Measurements from ENCODE around the gene PRKCH.

Gene PRKCH

GRCh38 chr14:61368114-61368710 lies 46.8 kb downstream of the PRKCH start:
- DNase-seq: no peak

DNA sequence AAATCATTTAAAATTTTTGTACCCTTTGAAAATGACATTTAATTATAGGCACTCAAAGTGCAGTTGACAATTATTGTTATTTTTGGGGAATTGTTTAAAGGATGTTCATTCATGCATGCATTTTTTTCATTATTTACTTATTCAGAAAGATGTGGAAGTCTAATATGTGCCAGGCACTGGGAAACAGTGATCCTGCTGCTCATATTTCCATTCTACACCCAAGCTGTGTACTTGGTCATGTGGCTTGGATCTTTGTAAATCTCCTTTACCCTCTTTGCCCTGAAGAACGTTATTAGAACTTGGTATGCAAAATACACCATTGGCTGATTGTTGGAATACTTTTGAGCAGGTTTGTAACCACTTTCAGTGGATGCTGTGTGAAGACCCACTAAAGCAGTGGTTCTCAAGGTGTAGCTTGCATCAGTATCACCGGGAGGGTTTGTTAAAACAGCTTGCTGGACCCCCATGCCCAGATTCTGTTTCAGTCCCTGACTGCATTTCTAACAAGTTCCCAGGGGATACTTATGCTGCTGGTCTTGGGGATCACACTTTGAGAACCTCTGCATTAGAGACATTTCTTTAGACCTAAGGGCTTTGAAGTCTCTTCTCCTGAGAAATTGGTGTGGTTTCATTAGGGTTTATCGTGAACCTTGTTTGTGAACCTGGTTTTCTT lies 47.5 kb downstream of the PRKCH start:
- no peak for DNase-seq

DNA sequence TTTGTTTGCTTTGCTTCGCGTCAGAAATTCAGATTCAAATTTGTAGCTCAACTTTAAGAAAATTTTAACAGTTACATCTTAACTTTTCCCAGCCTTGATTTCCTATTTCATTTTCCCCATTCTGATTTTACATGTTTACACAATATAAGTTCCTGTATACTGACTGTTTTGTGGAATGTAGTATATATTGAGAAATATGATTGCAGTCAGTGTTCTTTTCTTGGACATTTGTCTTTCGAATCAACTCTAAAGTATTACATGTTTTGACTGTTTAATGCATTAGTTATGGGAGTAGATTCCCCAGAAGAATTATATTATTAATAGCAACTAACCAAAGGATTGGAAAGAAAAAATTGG lies 48.1 kb downstream of the PRKCH start:
- DNase-seq: no peak

DNA sequence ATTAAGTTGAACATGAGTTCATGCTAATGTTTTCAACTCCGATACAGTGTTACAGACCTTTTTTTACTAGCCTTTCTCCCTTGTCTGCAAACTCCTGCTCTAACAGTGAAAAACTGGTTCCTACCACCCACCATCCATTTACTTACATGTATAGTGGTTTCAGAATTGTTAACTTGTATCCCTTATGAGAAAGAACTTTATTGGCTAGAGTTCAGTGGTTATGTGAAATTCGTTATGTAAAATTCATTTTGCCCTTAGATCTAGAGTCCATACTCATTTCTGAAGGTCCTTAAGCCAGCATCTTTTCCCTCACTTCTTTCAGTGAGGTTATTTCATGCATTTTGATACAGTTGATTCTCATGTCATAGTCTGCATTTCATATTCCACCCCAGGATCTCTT lies 51.0 kb downstream of the PRKCH start:
- no peak for DNase-seq

- no peak for DNase-seq
These were observed 51.6 kb downstream of the PRKCH start for GRCh38 chr14:61372842-61373555.

DNA sequence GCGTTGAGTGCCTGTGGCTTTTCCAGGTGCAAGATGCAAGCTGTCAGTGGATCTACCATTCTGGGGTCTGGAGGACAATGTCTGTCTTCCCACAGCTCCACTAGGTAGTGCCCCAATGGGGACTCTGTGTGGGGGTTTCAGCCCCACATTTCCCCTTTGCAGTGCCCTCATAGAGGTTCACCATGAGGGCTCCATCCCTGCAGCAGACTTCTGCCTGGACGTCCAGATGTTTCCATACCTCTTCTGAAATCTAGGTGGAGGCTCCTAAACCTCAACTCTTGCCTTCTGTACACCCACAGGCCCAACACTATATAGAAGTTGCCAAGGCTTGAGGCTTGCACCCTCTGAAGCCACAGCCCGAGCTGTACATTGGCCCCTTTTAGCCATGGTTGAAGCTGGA lies 52.9 kb downstream of the PRKCH start:
- DNase-seq: no peak

DNA sequence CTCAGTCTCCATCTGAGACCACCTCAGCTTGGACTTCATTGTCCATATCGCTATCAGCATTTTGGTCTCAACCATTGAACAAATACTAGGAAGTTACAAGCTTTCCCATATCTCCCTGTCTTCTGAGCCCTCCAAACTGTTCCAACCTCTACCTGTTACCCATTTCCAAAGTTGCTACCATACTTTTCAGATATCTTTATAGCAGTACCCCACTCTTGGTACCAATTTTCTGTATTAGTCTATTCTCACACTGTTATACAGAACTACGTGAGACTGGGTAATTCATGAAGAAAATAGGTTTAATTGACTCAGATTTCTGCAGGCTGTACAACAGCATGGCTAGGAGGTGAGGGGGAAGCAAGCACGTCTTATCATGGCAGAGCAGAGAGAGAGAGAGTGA lies 53.8 kb downstream of the PRKCH start:
- DNase-seq: no peak

GRCh38 chr14:61376314-61376713 lies 54.9 kb downstream of the PRKCH start:
- no peak for DNase-seq

DNA sequence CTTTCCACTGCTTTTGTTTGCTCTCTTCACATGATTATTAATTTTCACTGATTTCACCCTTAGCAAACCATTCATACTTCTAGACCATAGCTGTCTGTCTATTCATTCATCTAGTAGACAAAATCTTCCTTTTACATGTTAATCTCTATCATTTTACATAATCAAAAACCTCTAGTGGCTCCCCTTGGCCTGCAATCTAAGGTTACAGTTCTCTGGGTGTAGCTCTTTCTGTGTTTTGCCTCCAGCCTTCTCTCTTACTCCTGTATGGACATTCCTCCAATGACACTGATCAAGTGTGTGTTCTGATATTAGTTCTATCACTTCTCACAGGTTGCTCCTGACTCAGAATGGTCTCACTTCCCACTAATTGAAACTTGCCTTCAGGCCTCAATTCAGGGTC lies 56.4 kb downstream of the PRKCH start:
- no peak for DNase-seq

- DNase-seq: no peak
These were observed 58.3 kb downstream of the PRKCH start for GRCh38 chr14:61379639-61380184.

DNA sequence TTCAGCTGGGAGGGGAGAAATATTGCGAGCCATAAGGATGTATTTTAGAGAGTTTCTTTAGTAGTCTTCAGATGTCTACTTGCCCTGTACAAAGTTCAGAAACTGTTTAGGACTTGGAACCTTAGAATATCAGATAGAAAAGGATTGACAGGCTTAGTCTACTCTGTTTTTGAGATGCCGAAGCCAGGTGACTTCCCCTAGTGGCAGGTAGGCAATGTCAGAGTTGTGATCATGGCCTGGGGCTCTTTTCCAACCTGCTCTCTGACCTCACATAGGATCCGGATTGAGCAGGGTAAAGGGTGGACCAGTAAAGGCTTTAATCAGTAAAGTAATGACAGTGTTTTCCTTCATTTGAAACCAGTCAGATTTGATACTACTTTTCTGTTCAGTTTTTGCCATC lies 59.6 kb downstream of the PRKCH start:
- no peak for DNase-seq

GRCh38 chr14:61381553-61381952 lies 60.2 kb downstream of the PRKCH start:
- DNase-seq: no peak

DNA sequence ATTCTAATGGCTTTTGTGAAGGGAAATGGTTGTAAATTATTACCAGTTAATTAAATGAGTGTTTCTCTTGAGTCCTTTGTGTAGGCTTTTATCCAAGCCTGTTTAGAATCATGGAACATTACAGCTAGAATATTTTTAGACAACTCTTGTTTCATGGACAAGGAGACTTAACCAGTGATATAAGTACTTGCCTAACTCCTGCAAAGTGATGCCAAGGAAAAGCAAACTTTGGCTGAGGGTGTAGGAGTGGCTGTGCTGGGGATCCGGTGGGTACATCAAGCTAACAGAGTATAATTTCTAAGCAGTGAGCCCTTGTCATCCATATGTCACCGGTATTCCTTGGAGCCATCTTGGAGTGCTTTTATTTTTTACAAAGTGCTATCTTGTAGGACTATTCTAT lies 61.5 kb downstream of the PRKCH start:
- no peak for DNase-seq

DNA sequence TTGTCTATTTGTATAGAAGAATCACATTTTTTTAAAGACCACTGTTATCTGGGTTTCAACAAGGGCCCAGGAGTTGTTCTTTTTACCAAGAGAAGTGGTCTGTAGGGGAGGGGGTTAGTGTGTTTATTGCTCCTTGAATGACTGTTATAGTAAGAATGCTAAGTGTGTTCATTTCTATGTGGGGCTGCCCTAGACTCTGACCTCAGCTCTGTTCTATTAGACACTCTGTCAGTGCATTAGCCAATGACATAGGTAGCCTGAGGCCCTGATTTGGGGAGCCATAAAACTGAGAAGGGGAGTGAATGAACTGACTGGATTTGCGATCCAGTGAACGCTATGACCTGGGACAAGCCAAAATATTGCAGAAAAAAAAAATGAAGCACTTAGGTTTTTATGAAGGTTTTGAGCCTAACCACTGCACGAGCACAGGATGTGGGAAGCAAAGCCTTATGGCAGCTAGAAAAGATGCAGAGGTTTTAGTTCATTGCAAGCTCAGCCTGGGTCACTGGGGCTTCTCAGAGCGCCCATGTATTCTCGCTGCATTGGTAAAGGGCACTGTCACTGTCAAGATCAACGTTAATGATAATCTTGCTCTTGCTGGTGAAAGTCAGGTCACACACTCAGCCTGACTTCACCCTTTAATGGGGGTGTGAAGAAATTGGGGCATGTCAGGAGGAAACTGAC lies 63.8 kb downstream of the PRKCH start:
- DNase-seq: peak; percentile 45

DNA sequence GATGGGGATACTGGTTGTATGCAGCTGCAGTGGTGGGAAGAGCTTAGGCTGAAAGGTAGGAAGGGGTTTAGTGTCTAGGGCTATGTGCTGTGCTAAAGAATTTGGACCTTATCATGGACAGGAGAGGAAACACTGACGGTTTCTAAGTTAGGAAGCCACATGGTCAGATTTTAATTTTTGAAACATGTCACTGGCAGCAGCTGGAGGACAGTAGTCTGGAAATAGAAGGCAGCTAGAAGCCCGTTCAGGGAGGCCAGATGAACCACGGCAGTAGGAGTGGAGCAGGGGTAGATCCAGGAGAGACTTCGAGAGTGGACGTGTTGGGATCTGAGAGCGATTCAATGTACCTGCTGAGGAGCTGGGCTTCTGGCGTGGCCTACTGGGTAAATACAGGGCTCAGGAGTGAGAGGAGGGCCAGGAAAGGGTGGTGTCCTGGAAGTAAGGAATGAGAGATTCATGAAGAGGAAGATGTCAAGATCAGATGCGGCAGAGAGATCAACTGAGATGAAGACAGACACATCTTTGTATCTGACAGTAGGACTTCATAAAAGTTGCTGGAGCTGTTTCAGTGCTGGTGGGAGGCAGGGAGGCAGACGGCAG lies 64.9 kb downstream of the PRKCH start:
- no peak for DNase-seq

GRCh38 chr14:61387076-61387475 lies 65.7 kb downstream of the PRKCH start:
- DNase-seq: no peak

DNA sequence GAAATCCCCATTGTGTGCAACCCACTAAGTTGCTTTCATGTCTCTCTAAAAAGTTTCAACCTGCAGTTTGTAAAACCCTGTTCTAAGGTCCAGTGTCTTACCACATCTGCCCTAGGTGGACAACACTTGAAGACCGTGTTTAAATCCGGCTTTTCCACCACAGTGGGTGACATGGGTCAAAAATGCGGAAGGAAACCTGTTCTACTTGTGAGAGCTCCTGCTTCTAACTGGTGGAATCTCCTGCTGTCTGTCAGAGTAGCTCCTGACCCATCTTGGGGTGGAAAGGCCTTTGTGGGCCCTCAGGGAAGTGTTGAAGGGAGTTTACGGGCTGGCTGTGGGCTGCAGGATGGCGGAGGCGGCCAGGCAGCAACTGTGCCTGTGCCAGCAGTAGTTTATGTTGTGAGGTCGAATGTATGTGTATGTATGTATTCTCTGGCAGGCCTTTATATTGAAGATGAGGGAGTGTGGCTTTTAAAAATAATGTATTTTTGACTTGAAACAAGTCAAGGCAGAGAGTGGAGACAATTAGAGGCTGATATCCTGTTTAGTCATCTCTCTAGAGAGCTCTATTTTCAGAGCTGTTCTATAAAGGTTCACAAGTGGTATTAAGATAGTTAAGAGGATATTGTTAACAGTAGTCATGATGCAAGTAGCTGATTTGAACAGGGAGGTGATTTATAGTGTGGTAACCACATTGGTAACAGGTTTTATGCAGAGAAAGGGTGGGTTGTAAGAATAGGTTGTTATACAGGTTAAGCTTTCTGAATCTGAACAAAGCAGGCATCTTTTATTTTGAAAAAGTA lies 67.0 kb downstream of the PRKCH start:
- no peak for DNase-seq

GRCh38 chr14:61388976-61389576 lies 67.7 kb downstream of the PRKCH start:
- no peak for DNase-seq

DNA sequence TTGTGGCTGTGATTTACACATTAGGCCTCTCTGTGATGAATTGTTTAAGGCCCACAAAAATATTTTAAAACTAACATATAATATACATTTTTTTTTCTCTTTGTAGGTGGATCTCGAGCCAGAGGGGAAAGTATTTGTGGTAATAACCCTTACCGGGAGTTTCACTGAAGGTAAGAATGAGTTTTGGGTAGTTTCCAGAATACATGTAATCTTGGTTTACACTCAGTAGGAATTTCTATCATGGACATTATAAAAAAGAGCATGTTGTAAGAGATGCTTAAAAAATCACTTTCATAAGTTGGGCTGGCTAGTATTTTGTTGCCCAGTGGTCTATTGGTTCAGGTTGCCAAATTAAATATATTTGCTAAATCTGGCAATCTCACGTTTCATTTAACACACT lies 69.7 kb downstream of the PRKCH start:
- no peak for DNase-seq

GRCh38 chr14:61392297-61392696 lies 70.9 kb downstream of the PRKCH start:
- DNase-seq: no peak

DNA sequence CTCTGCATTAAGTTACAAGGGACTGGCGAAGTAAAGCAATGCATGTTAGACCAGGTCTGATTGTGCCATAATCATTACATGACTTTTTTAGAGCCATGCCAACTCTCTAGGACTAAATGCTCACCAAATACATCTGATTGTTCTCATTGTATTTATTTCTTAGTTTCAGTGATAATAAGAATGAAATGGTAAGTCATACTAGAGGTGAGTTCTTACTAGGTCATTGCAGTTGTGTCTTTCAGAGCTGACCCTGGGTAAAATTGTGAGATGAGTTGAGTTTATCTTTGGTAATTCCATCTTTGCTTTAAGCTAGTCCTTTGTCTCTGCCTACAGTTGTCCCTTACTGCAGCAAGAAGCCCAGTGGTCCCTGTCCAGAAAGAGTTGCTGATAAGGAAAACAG lies 73.2 kb downstream of the PRKCH start:
- DNase-seq: no peak
